ENCODE results near the gene OBSCN.

The OBSCN gene

GRCh38 chr1:228351850-228352249 lies 144.0 kb downstream of the OBSCN start:
- no peak overlapping the region for H3K27ac ChIP-seq
- in situ Hi-C loops (cut with HindIII; ENCODE audit: low pct_ligation_motif_present, low sequenced_read_pairs) = no loop called here
- no peaks in the 10 kb centered on the region for H3K27me3 ChIP-seq (replicated peaks)
- no peaks in the 10 kb centered on the region for H3K36me3 ChIP-seq (replicated peaks)
- no peak for DNase-seq
- H3K4me3 ChIP-seq (ENCODE audit: low read depth, low read length) = no peak overlapping the region
- TF ChIP-seq CTCF (IDR thresholded peaks at IDR 0.05; ENCODE audit: low read depth, low read length, missing control alignments) = no peak

- no peak for TF ChIP-seq CTCF (IDR thresholded peaks at IDR 0.05; ENCODE audit: low read depth, low read length, missing control alignments)
- Histone ChIP-seq H3K27ac (no peak overlapping the region), H3K36me3 (replicated peaks) (no peaks in the 10 kb centered on the region), H3K27me3 (replicated peaks) (no peaks in the 10 kb centered on the region), H3K4me3 (ENCODE audit: low read depth, low read length) (no peak overlapping the region)
- no peak for DNase-seq
- in situ Hi-C loops (cut with HindIII; ENCODE audit: low pct_ligation_motif_present, low sequenced_read_pairs) = no loop called here
Measured at GRCh38 chr1:228352677-228353481, 145.0 kb downstream of the OBSCN start.

GRCh38 chr1:228353601-228354371 lies 145.9 kb downstream of the OBSCN start:
- Histone ChIP-seq H3K4me3 (ENCODE audit: low read depth, low read length) (no peak overlapping the region), H3K36me3 (replicated peaks) (no peaks in the 10 kb centered on the region), H3K27me3 (replicated peaks) (no peaks in the 10 kb centered on the region), H3K27ac (no peak overlapping the region)
- no peak for TF ChIP-seq CTCF (IDR thresholded peaks at IDR 0.05; ENCODE audit: low read depth, low read length, missing control alignments)
- in situ Hi-C loops (cut with HindIII; ENCODE audit: low pct_ligation_motif_present, low sequenced_read_pairs) = no loop called here
- no peak for DNase-seq

- Histone ChIP-seq H3K27me3 (replicated peaks) (no peaks in the 10 kb centered on the region), H3K4me3 (ENCODE audit: low read depth, low read length) (no peak overlapping the region), H3K36me3 (replicated peaks) (no peaks in the 10 kb centered on the region), H3K27ac (no peak overlapping the region)
- in situ Hi-C loops (cut with HindIII; ENCODE audit: low pct_ligation_motif_present, low sequenced_read_pairs) = no loop called here
- no peak for TF ChIP-seq CTCF (IDR thresholded peaks at IDR 0.05; ENCODE audit: low read depth, low read length, missing control alignments)
- DNase-seq = no peak
Measured at GRCh38 chr1:228354390-228355320, 146.8 kb downstream of the OBSCN start.

- no peak overlapping the region for H3K4me3 ChIP-seq (ENCODE audit: low read depth, low read length)
- TF ChIP-seq CTCF (IDR thresholded peaks at IDR 0.05; ENCODE audit: low read depth, low read length, missing control alignments) = no peak
- H3K27me3 ChIP-seq (replicated peaks) = no peaks in the 10 kb centered on the region
- no peaks in the 10 kb centered on the region for H3K36me3 ChIP-seq (replicated peaks)
- in situ Hi-C loops (cut with HindIII; ENCODE audit: low pct_ligation_motif_present, low sequenced_read_pairs) = no loop called here
- no peak for DNase-seq
- H3K27ac ChIP-seq = no peak overlapping the region
Measured at GRCh38 chr1:228356897-228357680, 149.2 kb downstream of the OBSCN start.
